22Rv1 (cell line): ENCODE data around the gene GPR146.

Experiments
- CTCF ChIP-seq: fragments of 450-650 bp; IDR thresholded peaks from 2 replicates; pipeline ENCODE4 v1.5.1; 2017; ENCODE audit warnings: mild to moderate bottlenecking
- ZFX ChIP-seq: fragments of 450-650 bp; IDR thresholded peaks from 2 replicates; pipeline ENCODE4 v1.6.1; 2017; ENCODE audit warnings: antibody characterized with exemption, borderline replicate concordance

- TF ChIP-seq CTCF (no peak), ZFX (no peak)
These were observed 7.9 kb downstream of the GPR146 start for GRCh38 chr7:1052031-1052818.
